ENCODE measurements around the gene ESPL1.
"Not testable (repeated sequence)": the region's sequence is repeated elsewhere in the genome, so short reads cannot be mapped to it uniquely, and the experiment has no call there.

ESPL1 gene

GRCh38 chr12:53327435-53328042 is 59.4 kb downstream of the ESPL1 start:
- H3K36me3 ChIP-seq (ENCODE audit: control insufficient read depth in 2 of 2, insufficient read depth in 2 of 2, low read length in 2 of 2) = no peaks in the 10 kb centered on the region
- H3K27ac ChIP-seq (ENCODE audit: low read length) = no peak overlapping the region
- H3K27me3 ChIP-seq (ENCODE audit: control insufficient read depth in 1 of 2, insufficient read depth in 2 of 2, low read length in 2 of 2) = peaks cover 5 to 7% of the 10 kb centered on the region in 2 donors
- H3K4me1 ChIP-seq (ENCODE audit: control insufficient read depth, insufficient read depth, low read length) = peaks cover 19% of the 10 kb centered on the region
- no peak overlapping the region for H3K4me3 ChIP-seq (ENCODE audit: low read length in 2 of 2)
- no peak overlapping the region for H3K9ac ChIP-seq (ENCODE audit: low read length in 2 of 2)
- no peaks in the 10 kb centered on the region for H3K9me3 ChIP-seq (ENCODE audit: control insufficient read depth in 2 of 2, low read length in 2 of 2)

- no peaks in the 10 kb centered on the region for H3K9me3 ChIP-seq (ENCODE audit: control insufficient read depth in 2 of 2, low read length in 2 of 2)
- peaks cover 19% of the 10 kb centered on the region for H3K4me1 ChIP-seq (ENCODE audit: control insufficient read depth, insufficient read depth, low read length)
- H3K4me3 ChIP-seq (ENCODE audit: low read length in 2 of 2) = no peak overlapping the region
- no peaks in the 10 kb centered on the region for H3K36me3 ChIP-seq (ENCODE audit: control insufficient read depth in 2 of 2, insufficient read depth in 2 of 2, low read length in 2 of 2)
- H3K27ac ChIP-seq (ENCODE audit: low read length) = no peak overlapping the region
- H3K27me3 ChIP-seq (ENCODE audit: control insufficient read depth in 1 of 2, insufficient read depth in 2 of 2, low read length in 2 of 2) = peaks cover 10% of the 10 kb centered on the region in 2 donors
- H3K9ac ChIP-seq (ENCODE audit: low read length in 2 of 2) = no peak overlapping the region
These were observed 59.9 kb downstream of the ESPL1 start for GRCh38 chr12:53328043-53328435.

DNA sequence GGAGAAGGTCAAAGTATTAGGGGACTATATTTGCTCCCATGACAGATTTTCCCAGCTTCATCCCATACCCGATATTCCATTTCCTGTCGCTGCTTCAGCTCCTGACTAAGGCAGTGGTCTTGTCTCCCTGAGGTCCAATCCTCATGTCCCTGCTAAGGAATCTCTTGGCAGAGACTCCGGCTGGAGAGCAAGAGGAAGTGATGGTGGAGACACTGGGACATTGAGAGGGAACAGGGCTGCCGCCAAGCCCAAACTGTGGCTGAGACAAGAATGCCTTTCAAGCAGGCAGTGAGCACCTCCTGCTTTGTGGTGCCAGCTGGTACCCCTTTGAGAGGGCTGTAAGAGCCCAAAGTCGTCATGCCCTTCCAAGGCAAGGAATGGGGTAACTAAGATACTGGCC is 62.6 kb downstream of the ESPL1 start:
- Histone ChIP-seq H3K27me3 (ENCODE audit: control insufficient read depth in 1 of 2, insufficient read depth in 2 of 2, low read length in 2 of 2) (peaks cover 20 to 24% of the 10 kb centered on the region in 2 donors), H3K9me3 (ENCODE audit: control insufficient read depth in 2 of 2, low read length in 2 of 2) (no peaks in the 10 kb centered on the region), H3K9ac (ENCODE audit: low read length in 2 of 2) (no peak overlapping the region), H3K36me3 (ENCODE audit: control insufficient read depth in 2 of 2, insufficient read depth in 2 of 2, low read length in 2 of 2) (no peaks in the 10 kb centered on the region), H3K4me1 (ENCODE audit: control insufficient read depth, insufficient read depth, low read length) (peaks cover 6% of the 10 kb centered on the region), H3K27ac (ENCODE audit: low read length) (no peak overlapping the region), H3K4me3 (ENCODE audit: low read length in 2 of 2) (no peak overlapping the region)

DNA sequence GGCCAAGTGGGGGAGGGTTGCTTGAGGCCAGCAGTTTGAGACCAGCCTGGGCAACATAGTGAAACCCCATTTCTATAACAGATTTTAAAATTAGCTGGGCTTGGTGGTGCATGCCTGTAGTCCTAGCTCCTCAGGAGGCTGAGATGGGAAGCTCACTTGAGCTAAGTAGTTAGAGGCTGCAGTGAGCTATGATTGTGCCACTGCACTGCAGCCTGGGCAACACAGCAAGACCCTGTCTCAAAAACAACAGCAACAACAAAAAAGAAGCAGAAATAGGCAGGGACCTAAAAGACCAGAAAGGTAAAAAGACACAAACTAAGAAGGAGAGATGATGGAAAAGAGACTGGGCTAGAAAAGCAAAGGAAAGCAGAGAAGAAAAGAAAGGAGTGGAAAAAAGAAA is 64.2 kb downstream of the ESPL1 start:
- not testable (repeated sequence) for H3K27ac ChIP-seq (ENCODE audit: low read length); H3K9ac ChIP-seq (ENCODE audit: low read length in 2 of 2); H3K4me1 ChIP-seq (ENCODE audit: control insufficient read depth, insufficient read depth, low read length); H3K36me3 ChIP-seq (ENCODE audit: control insufficient read depth in 2 of 2, insufficient read depth in 2 of 2, low read length in 2 of 2); H3K4me3 ChIP-seq (ENCODE audit: low read length in 2 of 2); H3K9me3 ChIP-seq (ENCODE audit: control insufficient read depth in 2 of 2, low read length in 2 of 2)
- peaks cover 35 to 40% of the 10 kb centered on the region in 2 donors for H3K27me3 ChIP-seq (ENCODE audit: control insufficient read depth in 1 of 2, insufficient read depth in 2 of 2, low read length in 2 of 2)

- H3K27ac ChIP-seq (ENCODE audit: low read length) = no peak overlapping the region
- no peaks in the 10 kb centered on the region for H3K4me1 ChIP-seq (ENCODE audit: control insufficient read depth, insufficient read depth, low read length)
- no peak overlapping the region for H3K4me3 ChIP-seq (ENCODE audit: low read length in 2 of 2)
- no peak overlapping the region for H3K9ac ChIP-seq (ENCODE audit: low read length in 2 of 2)
- H3K27me3 ChIP-seq (ENCODE audit: control insufficient read depth in 1 of 2, insufficient read depth in 2 of 2, low read length in 2 of 2) = peaks cover 39 to 44% of the 10 kb centered on the region in 2 donors
- H3K9me3 ChIP-seq (ENCODE audit: control insufficient read depth in 2 of 2, low read length in 2 of 2) = no peaks in the 10 kb centered on the region
- H3K36me3 ChIP-seq (ENCODE audit: control insufficient read depth in 2 of 2, insufficient read depth in 2 of 2, low read length in 2 of 2) = no peaks in the 10 kb centered on the region
These were observed 64.6 kb downstream of the ESPL1 start for GRCh38 chr12:53332744-53333143.

DNA sequence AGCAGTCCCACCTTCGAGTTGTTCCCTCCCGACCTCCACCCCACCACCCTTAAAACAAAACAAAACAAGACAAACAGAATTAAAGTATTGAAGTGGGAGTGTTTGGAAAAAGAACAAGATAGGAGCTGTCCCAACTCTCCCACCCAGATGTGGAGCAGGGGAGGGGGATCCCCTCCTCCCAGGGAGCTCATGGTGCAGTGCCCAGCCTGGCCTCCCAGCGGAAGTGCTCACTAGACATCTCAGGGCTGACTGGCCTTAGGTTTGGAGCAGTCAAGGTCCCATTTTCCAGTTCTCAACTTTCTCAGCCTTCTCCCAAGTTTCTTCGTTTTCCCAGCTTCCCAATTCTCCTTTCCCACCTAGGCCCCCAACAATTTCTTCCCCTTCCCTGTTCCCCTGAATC is 65.2 kb downstream of the ESPL1 start:
- Histone ChIP-seq H3K27me3 (ENCODE audit: control insufficient read depth in 1 of 2, insufficient read depth in 2 of 2, low read length in 2 of 2) (peaks cover 40 to 49% of the 10 kb centered on the region in 2 donors), H3K4me1 (ENCODE audit: control insufficient read depth, insufficient read depth, low read length) (no peaks in the 10 kb centered on the region), H3K4me3 (ENCODE audit: low read length in 2 of 2) (no peak overlapping the region), H3K36me3 (ENCODE audit: control insufficient read depth in 2 of 2, insufficient read depth in 2 of 2, low read length in 2 of 2) (no peaks in the 10 kb centered on the region), H3K9ac (ENCODE audit: low read length in 2 of 2) (no peak overlapping the region), H3K9me3 (ENCODE audit: control insufficient read depth in 2 of 2, low read length in 2 of 2) (no peaks in the 10 kb centered on the region), H3K27ac (ENCODE audit: low read length) (no peak overlapping the region)

DNA sequence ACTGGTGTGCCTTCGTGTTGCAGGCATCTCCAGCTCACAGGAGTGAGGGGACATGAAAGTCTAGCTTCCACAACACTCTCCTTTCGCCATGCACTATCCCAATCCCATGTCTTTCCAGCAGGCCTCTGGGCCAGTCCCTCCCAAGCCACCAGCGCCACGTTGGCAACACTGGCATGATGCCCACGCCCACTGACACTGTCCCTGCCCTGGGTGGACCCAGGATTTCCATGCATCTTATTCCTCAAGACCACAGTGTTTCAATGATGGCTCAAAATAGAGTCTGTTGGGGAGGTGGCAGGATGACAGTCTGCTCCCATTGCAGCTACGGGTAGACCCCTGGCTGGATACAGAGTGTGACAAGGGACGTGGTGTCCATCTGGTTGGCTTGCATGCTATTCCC is 65.7 kb downstream of the ESPL1 start:
- Histone ChIP-seq H3K36me3 (ENCODE audit: control insufficient read depth in 2 of 2, insufficient read depth in 2 of 2, low read length in 2 of 2) (no peaks in the 10 kb centered on the region), H3K9me3 (ENCODE audit: control insufficient read depth in 2 of 2, low read length in 2 of 2) (no peaks in the 10 kb centered on the region), H3K27ac (ENCODE audit: low read length) (no peak overlapping the region), H3K4me1 (ENCODE audit: control insufficient read depth, insufficient read depth, low read length) (no peaks in the 10 kb centered on the region), H3K4me3 (ENCODE audit: low read length in 2 of 2) (no peak overlapping the region), H3K9ac (ENCODE audit: low read length in 2 of 2) (no peak overlapping the region), H3K27me3 (ENCODE audit: control insufficient read depth in 1 of 2, insufficient read depth in 2 of 2, low read length in 2 of 2) (peaks cover 45 to 54% of the 10 kb centered on the region in 2 donors)

DNA sequence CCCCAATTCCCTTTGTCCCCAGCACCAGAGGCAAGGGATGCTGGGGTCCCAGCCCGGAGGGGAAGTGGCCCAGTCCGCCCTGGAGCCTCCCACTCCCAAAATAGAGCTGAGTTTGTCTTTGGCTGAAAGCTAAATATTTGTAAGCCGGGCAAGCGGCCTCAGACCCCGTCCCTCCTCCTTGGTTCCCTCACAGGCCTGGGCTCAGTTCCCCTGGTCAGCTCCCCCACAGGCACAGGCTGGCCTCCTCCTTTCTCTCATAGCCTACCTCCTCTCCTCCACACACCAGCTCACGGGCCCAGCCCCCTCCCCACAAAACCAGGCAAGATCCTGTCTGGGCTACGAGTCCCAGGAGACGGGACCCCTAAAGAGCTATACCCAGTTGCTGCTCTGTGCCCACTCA is 66.7 kb downstream of the ESPL1 start:
- no peak overlapping the region for H3K27ac ChIP-seq (ENCODE audit: low read length)
- no peaks in the 10 kb centered on the region for H3K36me3 ChIP-seq (ENCODE audit: control insufficient read depth in 2 of 2, insufficient read depth in 2 of 2, low read length in 2 of 2)
- H3K9me3 ChIP-seq (ENCODE audit: control insufficient read depth in 2 of 2, low read length in 2 of 2) = no peaks in the 10 kb centered on the region
- H3K4me3 ChIP-seq (ENCODE audit: low read length in 2 of 2) = no peak overlapping the region
- H3K9ac ChIP-seq (ENCODE audit: low read length in 2 of 2) = no peak overlapping the region
- peaks cover 47 to 57% of the 10 kb centered on the region in 2 donors for H3K27me3 ChIP-seq (ENCODE audit: control insufficient read depth in 1 of 2, insufficient read depth in 2 of 2, low read length in 2 of 2)
- H3K4me1 ChIP-seq (ENCODE audit: control insufficient read depth, insufficient read depth, low read length) = no peaks in the 10 kb centered on the region

DNA sequence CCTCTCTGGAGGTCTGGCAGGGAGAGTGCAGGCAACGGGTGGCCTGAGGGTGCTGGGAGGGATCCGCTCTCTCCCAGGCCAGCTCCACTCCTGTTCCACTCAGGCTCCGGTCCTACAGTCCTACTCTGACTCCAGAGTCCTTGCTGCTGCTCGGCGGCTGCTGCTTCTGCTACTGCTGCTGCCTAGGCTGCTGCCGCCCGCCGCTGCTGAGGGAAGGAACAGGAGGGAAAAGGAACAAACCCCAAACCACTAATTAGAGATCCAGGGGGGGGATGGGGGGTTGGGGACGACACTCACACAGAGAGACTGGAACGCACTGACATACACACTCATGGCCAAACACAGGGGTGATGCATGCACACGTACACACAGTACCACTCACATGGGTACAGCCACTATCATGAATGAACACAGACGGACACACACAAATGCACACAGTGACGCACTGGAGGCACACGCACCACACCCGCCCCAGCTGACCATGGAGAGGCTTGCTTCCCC is 68.1 kb downstream of the ESPL1 start, which contains the start of gene SP7:
SP7 (minus strand) TSS at position 174 of the 501 bp plus-strand sequence. CDS start 708 bp downstream, outside the sequence.
- Histone ChIP-seq H3K4me1 (ENCODE audit: control insufficient read depth, insufficient read depth, low read length) (no peaks in the 10 kb centered on the region), H3K4me3 (ENCODE audit: low read length in 2 of 2) (no peak within 1 kb of the TSS), H3K9ac (ENCODE audit: low read length in 2 of 2) (no peak within 1 kb of the TSS), H3K36me3 (ENCODE audit: control insufficient read depth in 2 of 2, insufficient read depth in 2 of 2, low read length in 2 of 2) (no peaks in the 10 kb centered on the region), H3K9me3 (ENCODE audit: control insufficient read depth in 2 of 2, low read length in 2 of 2) (no peaks in the 10 kb centered on the region), H3K27me3 (ENCODE audit: control insufficient read depth in 1 of 2, insufficient read depth in 2 of 2, low read length in 2 of 2) (peaks cover 43 to 54% of the 10 kb centered on the region in 2 donors), H3K27ac (ENCODE audit: low read length) (no peak within 1 kb of the TSS)

DNA sequence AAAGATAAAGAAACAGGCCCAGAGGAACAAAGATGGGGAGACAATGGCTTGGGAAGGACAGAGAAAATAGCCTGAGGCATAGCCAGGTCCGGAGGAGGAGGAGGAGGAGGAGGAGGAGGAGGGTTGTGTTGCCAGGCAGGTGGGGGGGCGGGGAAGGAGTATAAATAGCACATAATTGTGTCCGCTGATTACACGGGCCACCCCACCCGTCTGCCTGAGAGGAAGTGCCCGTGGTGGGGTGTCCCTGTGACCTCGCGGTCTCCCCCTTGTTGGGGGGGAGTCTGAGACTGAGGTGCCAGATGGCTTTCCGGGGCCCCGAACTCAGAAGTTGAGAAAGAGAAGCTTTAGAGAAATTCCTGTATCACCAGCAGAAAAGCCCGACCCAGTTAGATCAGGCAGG is 69.9 kb downstream of the ESPL1 start:
- Histone ChIP-seq H3K27me3 (ENCODE audit: control insufficient read depth in 1 of 2, insufficient read depth in 2 of 2, low read length in 2 of 2) (peaks cover 38 to 47% of the 10 kb centered on the region in 2 donors), H3K9me3 (ENCODE audit: control insufficient read depth in 2 of 2, low read length in 2 of 2) (no peaks in the 10 kb centered on the region), H3K4me3 (ENCODE audit: low read length in 2 of 2) (no peak overlapping the region), H3K9ac (ENCODE audit: low read length in 2 of 2) (no peak overlapping the region), H3K27ac (ENCODE audit: low read length) (no peak overlapping the region), H3K4me1 (ENCODE audit: control insufficient read depth, insufficient read depth, low read length) (no peaks in the 10 kb centered on the region), H3K36me3 (ENCODE audit: control insufficient read depth in 2 of 2, insufficient read depth in 2 of 2, low read length in 2 of 2) (no peaks in the 10 kb centered on the region)

GRCh38 chr12:53338916-53339315 is 70.8 kb downstream of the ESPL1 start:
- H3K36me3 ChIP-seq (ENCODE audit: control insufficient read depth in 2 of 2, insufficient read depth in 2 of 2, low read length in 2 of 2) = no peaks in the 10 kb centered on the region
- no peaks in the 10 kb centered on the region for H3K4me1 ChIP-seq (ENCODE audit: control insufficient read depth, insufficient read depth, low read length)
- no peak overlapping the region for H3K4me3 ChIP-seq (ENCODE audit: low read length in 2 of 2)
- peaks cover 33 to 43% of the 10 kb centered on the region in 2 donors for H3K27me3 ChIP-seq (ENCODE audit: control insufficient read depth in 1 of 2, insufficient read depth in 2 of 2, low read length in 2 of 2)
- H3K27ac ChIP-seq (ENCODE audit: low read length) = no peak overlapping the region
- H3K9ac ChIP-seq (ENCODE audit: low read length in 2 of 2) = no peak overlapping the region
- no peaks in the 10 kb centered on the region for H3K9me3 ChIP-seq (ENCODE audit: control insufficient read depth in 2 of 2, low read length in 2 of 2)
